ENCODE data around the gene NEU2.

GRCh38 chr2:233060501-233060979 lies 28.1 kb downstream of the NEU2 start:
- TF ChIP-seq RFX5 (IDR thresholded peaks at IDR 0.05; ENCODE audit: low read depth, low read length) (no peak), KDM1A (IDR thresholded peaks at IDR 0.05; ENCODE audit: borderline replicate concordance) (no peak), SRF (IDR thresholded peaks at IDR 0.05; ENCODE audit: low read depth in 2 of 2, low read length in 2 of 2) (no peak), CTCF (IDR thresholded peaks at IDR 0.05 in 2 of 3, conservative IDR thresholded peaks at IDR 0.05 in 1 of 3; ENCODE audit: control insufficient read depth in 2 of 3, extremely low read depth in 1 of 3, insufficient read depth in 1 of 3, low read depth in 3 of 3, low read length in 3 of 3) (no peak), EZH2 (IDR thresholded peaks at IDR 0.05; ENCODE audit: borderline replicate concordance, control insufficient read depth, low read depth, low read length) (no peak), NFIC (IDR thresholded peaks at IDR 0.05; ENCODE audit: low read depth, low read length) (no peak), KLF5 (IDR thresholded peaks at IDR 0.05; ENCODE audit: partially characterized antibody) (no peak), MYC (IDR thresholded peaks at IDR 0.05; ENCODE audit: insufficient read depth, insufficient read length, insufficient replicate concordance, low read length, severe bottlenecking) (no peak), POLR2AphosphoS5 (IDR thresholded peaks at IDR 0.05; ENCODE audit: low read length) (peak; percentile 50), ZNF274 (IDR thresholded peaks at IDR 0.05; ENCODE audit: insufficient read depth, insufficient read length) (no peak), POLR2A (IDR thresholded peaks at IDR 0.05; ENCODE audit: low read depth, low read length) (no peak), PAX5 (IDR thresholded peaks at IDR 0.05; ENCODE audit: borderline replicate concordance, low read depth, low read length) (no peak)
